Naive thymus-derived CD4-positive, alpha-beta T cell (primary cell): Measurements from ENCODE around the gene HDAC10. TPM values are rescaled to one million over a fixed set of nuclear protein-coding genes. Genes with fewer than 3 reads are reported as not detected.
A peak's percentile ranks its signal among the peaks of the same experiment; 100 is the strongest.

Experiments
- ATAC-seq: fragments of 150-1000 bp; cut with Tn5 transposase; 2 replicates; pipeline ENCODE4 v1.10.0; 2021; ENCODE audit warnings: mild to moderate bottlenecking, moderate library complexity
- CTCF ChIA-PET: fragments of 350-600 bp; sonication (Branson Sonifier 250); formaldehyde crosslinking; loops from one replicate; lab custom pipeline; 2021; ENCODE audit warnings: antibody characterized with exemption; lab: Charles Lee
- POLR2A ChIA-PET: fragments of 350-600 bp; sonication (Branson Sonifier 250); formaldehyde crosslinking; loops from one replicate; lab custom pipeline; 2021; ENCODE audit warnings: antibody characterized with exemption, inconsistent platforms; lab: Charles Lee
- DNase-seq, 9 donors: peaks; one replicate each; pipeline versions ENCODE4 v3.0.0 to v3.0.0-alpha.2; 2020 to 2022; ENCODE audit warnings: mixed read lengths in 1 of 9
- H3K27ac ChIP-seq: one replicate; pipeline ENCODE4 v1.7.0; 2013; ENCODE audit warnings: mild to moderate bottlenecking, low read depth, low read length, moderate library complexity
- H3K27me3 ChIP-seq, 2 donors: one replicate each; pipeline ENCODE4 v1.7.0; 2013; ENCODE audit warnings: low read length in 2 of 2, mild to moderate bottlenecking in 2 of 2, moderate library complexity in 2 of 2; ENCODE audit not compliant: control insufficient read depth in 2 of 2, insufficient read depth in 2 of 2
- H3K36me3 ChIP-seq, 3 experiments: 1 replicate in 2 of 3; 2 replicates in 1 of 3; pipeline ENCODE4 v1.7.0; 2013; ENCODE audit warnings: low read length in 3 of 3, mild to moderate bottlenecking in 3 of 3, moderate library complexity in 1 of 3; ENCODE audit not compliant: insufficient read depth in 3 of 3, control insufficient read depth in 2 of 3
- H3K4me1 ChIP-seq, 2 donors: one replicate each; pipeline ENCODE4 v1.7.0; 2013; ENCODE audit warnings: low read length in 2 of 2, mild to moderate bottlenecking in 2 of 2, moderate library complexity in 1 of 2; ENCODE audit not compliant: control insufficient read depth in 2 of 2, insufficient read depth in 2 of 2
- H3K4me3 ChIP-seq: 2 replicates; pipeline ENCODE4 v1.7.0; 2013; ENCODE audit warnings: mild to moderate bottlenecking, low read length
- H3K9me3 ChIP-seq, 3 experiments: 1 replicate in 2 of 3; 2 replicates in 1 of 3; pipeline ENCODE4 v1.7.0; 2013; ENCODE audit warnings: low read length in 3 of 3; ENCODE audit not compliant: control insufficient read depth in 2 of 3
- H3K27ac Mint-ChIP-seq, 9 donors: one replicate each; pipeline ENCODE4 v1.8.0; 2020 to 2022; ENCODE audit warnings: mixed read lengths in 9 of 9, mild to moderate bottlenecking in 8 of 9, moderate library complexity in 5 of 9, inconsistent platforms in 2 of 9
- H3K27me3 Mint-ChIP-seq, 5 donors: one replicate each; pipeline ENCODE4 v1.8.0; 2021 to 2022; ENCODE audit warnings: mixed read lengths in 5 of 5, mild to moderate bottlenecking in 1 of 5
- H3K36me3 Mint-ChIP-seq, 5 donors: one replicate each; pipeline ENCODE4 v1.8.0; 2020 to 2022; ENCODE audit warnings: mixed read lengths in 5 of 5, mild to moderate bottlenecking in 3 of 5, inconsistent platforms in 1 of 5
- H3K4me1 Mint-ChIP-seq, 7 donors: one replicate each; pipeline ENCODE4 v1.8.0; 2020 to 2022; ENCODE audit warnings: mixed read lengths in 7 of 7, mild to moderate bottlenecking in 3 of 7, inconsistent platforms in 1 of 7
- H3K4me3 Mint-ChIP-seq, 10 donors: one replicate each; pipeline ENCODE4 v1.8.0; 2020 to 2022; ENCODE audit warnings: mild to moderate bottlenecking in 10 of 10, mixed read lengths in 10 of 10, moderate library complexity in 6 of 10, inconsistent platforms in 2 of 10
- H3K9me3 Mint-ChIP-seq, 11 donors: one replicate each; pipeline ENCODE4 v1.8.0; 2020 to 2022; ENCODE audit warnings: mixed read lengths in 11 of 11, mild to moderate bottlenecking in 4 of 11, inconsistent platforms in 1 of 11, moderate library complexity in 1 of 11
- intact Hi-C, 2 donors: fragments of 100-400 bp; cut with micrococcal nuclease; formaldehyde crosslinking; loops; one replicate each; pipeline ENCODE4 v1.15.1; 2023
- polyA plus RNA-seq, 2 donors: library from polyadenylated mRNA; unstranded; fragments of 300-500 nt; fragmentation: Illumina TruSeq; gene quantifications; one replicate each; pipeline ENCODE4 v1.2.3, GENCODE V29; 2021
- total RNA-seq, 6 experiments: library from RNA in 5 of 6; stranded (reverse) in 5 of 6; gene quantifications; 1 replicate in 5 of 6; 2 replicates in 1 of 6; pipeline ENCODE4 v1.2.3 and lab custom pipeline; 2021 to 2026

HDAC10 gene
- total and polyA plus RNA-seq, 7 experiments from 2014 or later, result 7.1 to 139 (median 98.7) TPM

GRCh38 chr22:50210378-50211139 lies 40.5 kb downstream of the HDAC10 start:
- no peaks in the 10 kb centered on the region for H3K4me1 ChIP-seq
- H3K36me3 ChIP-seq, result peaks cover 0 to 67% (median 9%) of the 10 kb centered on the region in 3 experiments
- ChIA-PET CTCF (interaction anchor here (0.6 to 1.4 kb wide), 8 partner anchors 12 to 119 kb away, joined by 3 to 9 read pairs (median 4); no protein-coding TSS in a partner anchor), POLR2A (interaction anchor here (0.6 to 1.1 kb wide), 2 partner anchors 11 to 342 kb away, joined by 3 to 7 read pairs; no protein-coding TSS in a partner anchor)
- no peak overlapping the region for H3K27ac ChIP-seq
- Mint-ChIP-seq H3K27me3 (no peaks in the 10 kb centered on the region), H3K36me3 (peaks cover 5 to 34% (median 18%) of the 10 kb centered on the region in 5 donors), H3K9me3 (no peaks in the 10 kb centered on the region), H3K4me3 (peak overlapping the region in 1 of 10 donors; percentile 25), H3K4me1 (peaks cover 7 to 36% (median 29%) of the 10 kb centered on the region in 7 donors), H3K27ac (peak overlapping the region in 2 of 9 donors; percentile 38 to 82)
- no peak overlapping the region for H3K4me3 ChIP-seq
- DNase-seq (no peak), ATAC-seq (no peak)
- no peaks in the 10 kb centered on the region for H3K27me3 ChIP-seq
- intact Hi-C loops, result no loop called here
- H3K9me3 ChIP-seq, result no peaks in the 10 kb centered on the region

- no peaks in the 10 kb centered on the region for H3K4me1 ChIP-seq
- no peak overlapping the region for H3K27ac ChIP-seq
- H3K27ac Mint-ChIP-seq, result peak overlapping the region in 8 of 9 donors; percentile 58 to 96 (median 82)
- no peak overlapping the region for H3K4me3 ChIP-seq
- H3K4me3 Mint-ChIP-seq, result peak overlapping the region in 1 of 10 donors; percentile 25
- no peaks in the 10 kb centered on the region for H3K9me3 ChIP-seq
- peaks cover 5 to 32% (median 18%) of the 10 kb centered on the region in 5 donors for H3K36me3 Mint-ChIP-seq
- H3K4me1 Mint-ChIP-seq, result peaks cover 12 to 39% (median 32%) of the 10 kb centered on the region in 7 donors
- ChIA-PET CTCF (interaction anchor here (1.0 kb wide), 1 partner anchor 13 kb away, joined by 4 read pairs; no protein-coding TSS in a partner anchor), POLR2A (no interaction called here)
- H3K9me3 Mint-ChIP-seq, result no peaks in the 10 kb centered on the region
- H3K27me3 ChIP-seq, result no peaks in the 10 kb centered on the region
- ATAC-seq (peak; percentile 83), DNase-seq (peak; percentile 50 to 78 (median 68))
- H3K27me3 Mint-ChIP-seq, result no peaks in the 10 kb centered on the region
- peaks cover 0 to 61% (median 7%) of the 10 kb centered on the region in 3 experiments for H3K36me3 ChIP-seq
- intact Hi-C loops, result loop anchor here (1.0 to 5.0 kb wide), 5 partner anchors 9 to 443 kb away; partner anchors contain the start of gene SELENOO (in 1 of the 2)
Observed at GRCh38 chr22:50209893-50210292, 41.2 kb downstream of the HDAC10 start.

GRCh38 chr22:50208939-50209892 lies 41.8 kb downstream of the HDAC10 start:
- no peaks in the 10 kb centered on the region for H3K27me3 Mint-ChIP-seq
- peak; percentile 24 for ATAC-seq
- Histone ChIP-seq H3K4me1 (no peaks in the 10 kb centered on the region), H3K9me3 (no peaks in the 10 kb centered on the region), H3K27ac (no peak overlapping the region), H3K4me3 (no peak overlapping the region), H3K27me3 (no peaks in the 10 kb centered on the region), H3K36me3 (peaks cover 0 to 57% (median 5%) of the 10 kb centered on the region in 3 experiments)
- POLR2A ChIA-PET, result no interaction called here
- CTCF ChIA-PET, result interaction anchor here (1.4 to 2.0 kb wide), 3 partner anchors 19 to 60 kb away, joined by 3 to 13 read pairs (median 4); no protein-coding TSS in a partner anchor
- H3K4me1 Mint-ChIP-seq, result peaks cover 14 to 39% (median 33%) of the 10 kb centered on the region in 7 donors
- H3K27ac Mint-ChIP-seq, result peak overlapping the region in 7 of 9 donors; percentile 70 to 96 (median 83)
- H3K9me3 Mint-ChIP-seq, result no peaks in the 10 kb centered on the region
- intact Hi-C loops, result loop anchor here (1.0 to 5.0 kb wide), 5 partner anchors 8 to 442 kb away; partner anchors contain the start of gene SELENOO (in 1 of the 2)
- DNase-seq, result no peak
- H3K36me3 Mint-ChIP-seq, result peaks cover 5 to 28% (median 19%) of the 10 kb centered on the region in 5 donors
- H3K4me3 Mint-ChIP-seq, result no peak overlapping the region

GRCh38 chr22:50208430-50208938 lies 42.6 kb downstream of the HDAC10 start:
- peaks cover 0 to 57% (median 5%) of the 10 kb centered on the region in 3 experiments for H3K36me3 ChIP-seq
- no peak for DNase-seq
- H3K27ac Mint-ChIP-seq, result no peak overlapping the region

GRCh38 chr22:50207383-50208140 lies 43.5 kb downstream of the HDAC10 start:
- H3K4me3 Mint-ChIP-seq, result no peak overlapping the region
- peak; percentile 31 for ATAC-seq
- Histone ChIP-seq H3K4me1 (peaks cover 0 to 2% of the 10 kb centered on the region in 2 donors), H3K27ac (no peak overlapping the region), H3K27me3 (no peaks in the 10 kb centered on the region), H3K9me3 (no peaks in the 10 kb centered on the region), H3K4me3 (no peak overlapping the region), H3K36me3 (peaks cover 0 to 51% (median 5%) of the 10 kb centered on the region in 3 experiments)
- intact Hi-C loops, result loop anchor here in 1 of 2 donors (5.0 kb wide), 2 partner anchors 280 to 440 kb away; no protein-coding TSS in a partner anchor
- ChIA-PET POLR2A (interaction anchor here (2.5 kb wide), 1 partner anchor 16 kb away, joined by 10 read pairs; no protein-coding TSS in a partner anchor), CTCF (interaction anchor here (0.8 to 2.0 kb wide), 3 partner anchors 43 to 59 kb away, joined by 3 to 13 read pairs (median 4); no protein-coding TSS in a partner anchor)
- peak overlapping the region in 1 of 9 donors; percentile 43 for H3K27ac Mint-ChIP-seq
- no peak for DNase-seq
- no peaks in the 10 kb centered on the region for H3K9me3 Mint-ChIP-seq
- H3K27me3 Mint-ChIP-seq, result no peaks in the 10 kb centered on the region
- peaks cover 20 to 39% (median 26%) of the 10 kb centered on the region in 7 donors for H3K4me1 Mint-ChIP-seq
- H3K36me3 Mint-ChIP-seq, result peaks cover 5 to 24% (median 14%) of the 10 kb centered on the region in 5 donors

More at GRCh38 chr22:50208430-50208938, 42.6 kb downstream of the HDAC10 start:
- no peak overlapping the region for H3K4me3 ChIP-seq
- POLR2A ChIA-PET, result interaction anchor here (2.5 kb wide), 1 partner anchor 17 kb away, joined by 10 read pairs; no protein-coding TSS in a partner anchor
- H3K4me1 Mint-ChIP-seq, result peaks cover 18 to 40% (median 33%) of the 10 kb centered on the region in 7 donors
- no peaks in the 10 kb centered on the region for H3K9me3 ChIP-seq
- H3K4me1 ChIP-seq, result no peaks in the 10 kb centered on the region
- peaks cover 5 to 24% (median 18%) of the 10 kb centered on the region in 5 donors for H3K36me3 Mint-ChIP-seq
- intact Hi-C loops, result loop anchor here in 1 of 2 donors (5.0 kb wide), 2 partner anchors 281 to 441 kb away; no protein-coding TSS in a partner anchor
- H3K27me3 ChIP-seq, result no peaks in the 10 kb centered on the region
- CTCF ChIA-PET, result interaction anchor here (0.6 to 2.0 kb wide), 5 partner anchors 18 to 59 kb away, joined by 3 to 13 read pairs (median 3); no protein-coding TSS in a partner anchor
- H3K4me3 Mint-ChIP-seq, result no peak overlapping the region
- H3K27me3 Mint-ChIP-seq, result no peaks in the 10 kb centered on the region
- no peak for ATAC-seq
- H3K27ac ChIP-seq, result no peak overlapping the region
- no peaks in the 10 kb centered on the region for H3K9me3 Mint-ChIP-seq
